GM21381 (cell line): Measurements from ENCODE around the gene JAZF1.
"Not testable (repeated sequence)": the region's sequence is repeated elsewhere in the genome, so short reads cannot be mapped to it uniquely, and the experiment has no call there.

ENCODE experiments used
- ATAC-seq: cut with Tn5 transposase; IDR thresholded peaks from one replicate; pipeline ENCODE4 v1.9.1; 2021; ENCODE audit warnings: mild to moderate bottlenecking, moderate library complexity; ENCODE audit not compliant: unreplicated experiment

The JAZF1 gene

GRCh38 chr7:27860800-27861199 lies 319.8 kb downstream of the JAZF1 start:
- ATAC-seq: no peak

DNA sequence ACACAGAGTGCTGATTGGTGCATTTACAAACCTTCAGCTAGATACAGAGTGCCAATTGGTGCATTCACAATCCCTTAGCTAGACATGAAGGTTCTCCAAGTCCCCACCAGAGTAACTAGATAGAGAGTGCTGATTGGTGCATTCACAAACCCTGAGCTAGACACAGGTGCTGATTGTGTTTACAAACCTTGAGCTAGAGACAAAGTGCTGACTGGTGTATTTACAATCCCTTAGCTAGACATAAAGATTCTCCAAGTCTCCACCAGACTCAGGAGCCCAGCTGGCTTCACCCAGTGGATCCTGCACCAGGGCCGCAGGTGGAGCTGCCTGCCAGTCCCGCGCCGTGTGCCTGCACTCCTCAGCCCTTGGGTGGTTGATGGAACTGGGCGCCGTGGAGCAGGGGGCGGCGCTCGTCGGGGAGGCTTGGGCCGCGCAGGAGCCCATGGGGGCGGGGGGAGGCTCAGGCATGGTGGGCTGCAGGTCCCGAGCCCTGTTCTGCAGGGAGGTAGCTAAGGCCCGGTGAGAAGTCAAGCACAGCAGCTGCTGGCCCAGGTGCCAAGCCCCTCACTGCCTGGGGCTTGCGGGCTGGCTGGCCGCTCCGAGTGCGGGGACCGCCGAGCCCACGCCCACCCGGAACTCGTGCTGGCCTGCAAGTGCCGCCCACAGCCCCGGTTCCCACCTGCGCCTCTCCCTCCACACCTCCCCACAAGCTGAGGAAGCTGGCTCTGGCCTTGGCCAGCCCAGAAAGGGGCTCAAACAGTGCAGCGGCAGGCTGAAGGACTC lies 323.7 kb downstream of the JAZF1 start:
- not testable (repeated sequence) for ATAC-seq

DNA sequence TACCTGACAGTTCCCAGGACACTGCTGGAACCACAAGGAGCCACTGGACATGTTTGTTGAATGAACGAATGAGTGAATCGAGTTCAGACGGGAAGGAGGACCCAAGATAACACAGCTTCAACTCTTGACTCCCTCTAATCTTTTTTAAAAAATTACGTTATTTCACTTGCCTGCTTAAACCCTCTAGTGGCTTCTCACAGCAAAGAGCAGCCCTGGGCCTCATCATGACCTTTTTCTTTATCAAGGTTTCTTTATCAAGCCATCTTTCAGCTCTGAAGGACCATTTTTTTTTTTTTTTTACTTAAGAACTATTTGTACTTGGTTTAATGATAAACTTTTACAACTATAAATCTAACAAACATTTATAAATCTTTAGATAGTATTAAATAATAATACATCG lies 330.1 kb downstream of the JAZF1 start:
- no peak for ATAC-seq

- ATAC-seq: no peak
Measured at GRCh38 chr7:27846388-27846787, 334.2 kb downstream of the JAZF1 start.

- no peak for ATAC-seq
Measured at GRCh38 chr7:27843584-27844305, 336.9 kb downstream of the JAZF1 start.

DNA sequence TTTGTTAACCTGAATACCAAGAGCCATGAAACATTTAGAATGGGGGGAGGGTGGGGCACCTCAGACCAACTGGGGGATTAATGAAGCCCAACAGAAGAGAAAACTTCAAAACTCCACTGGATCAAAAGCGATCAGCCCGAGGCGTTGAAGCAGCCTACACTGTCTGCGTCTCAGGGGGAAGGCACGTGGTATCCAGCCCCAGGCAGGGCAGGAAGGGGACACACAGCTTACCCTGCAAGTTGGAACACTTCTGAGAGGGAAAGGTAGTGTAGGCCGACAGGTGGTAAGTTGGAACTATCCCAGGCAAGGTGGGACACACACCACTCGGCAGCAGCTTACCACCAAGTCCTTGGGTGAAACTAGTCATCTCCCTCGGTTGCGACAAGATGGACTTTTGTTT lies 337.7 kb downstream of the JAZF1 start:
- no peak for ATAC-seq

GRCh38 chr7:27842094-27842692 lies 338.4 kb downstream of the JAZF1 start:
- ATAC-seq: no peak

- ATAC-seq: no peak
Measured at GRCh38 chr7:27840760-27841364, 339.7 kb downstream of the JAZF1 start.

DNA sequence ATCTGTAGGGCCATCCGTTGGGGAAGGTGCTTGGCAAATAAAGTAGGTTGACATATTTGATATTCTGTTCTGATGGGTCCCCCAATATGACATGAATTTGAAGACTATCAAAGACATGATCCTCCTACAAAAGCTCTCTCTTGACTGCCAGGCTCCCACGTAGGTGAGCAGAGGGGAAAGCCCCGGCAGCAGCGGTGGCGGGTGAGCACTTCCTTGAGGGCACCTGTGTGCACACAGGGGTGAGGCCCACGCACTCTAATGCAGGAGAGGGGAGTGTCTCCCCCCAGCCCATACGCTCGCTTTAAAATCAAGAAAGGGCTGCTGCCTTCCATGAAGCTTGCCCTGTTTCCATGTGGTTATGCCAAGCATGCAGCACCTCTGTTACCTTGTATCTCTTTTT lies 340.3 kb downstream of the JAZF1 start:
- ATAC-seq: no peak

GRCh38 chr7:27839099-27839498 lies 341.5 kb downstream of the JAZF1 start:
- ATAC-seq: no peak

DNA sequence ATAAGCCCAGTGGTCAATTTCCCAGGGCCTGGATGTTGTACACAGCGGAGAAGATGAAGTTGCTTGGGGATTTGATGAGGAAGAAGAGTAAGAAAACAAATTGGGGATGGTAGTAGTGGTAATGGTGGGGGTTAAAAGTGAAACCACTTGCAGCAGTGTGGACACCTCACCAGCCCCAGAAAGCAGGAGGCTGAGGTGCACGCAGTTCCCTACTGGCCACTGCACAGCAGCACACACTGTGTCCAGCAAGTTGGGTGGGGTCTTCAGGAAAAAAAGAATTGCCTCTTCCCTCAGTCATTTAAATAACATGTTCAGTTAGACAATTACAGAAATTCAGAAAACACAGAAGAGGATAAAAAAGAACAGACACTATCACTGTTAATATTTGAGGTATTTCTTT lies 344.1 kb downstream of the JAZF1 start:
- no peak for ATAC-seq

GRCh38 chr7:27835376-27835775 lies 345.2 kb downstream of the JAZF1 start:
- ATAC-seq: no peak

- no peak for ATAC-seq
Measured at GRCh38 chr7:27834179-27834921, 346.2 kb downstream of the JAZF1 start.

- ATAC-seq: no peak
Measured at GRCh38 chr7:27826357-27826756, 354.2 kb downstream of the JAZF1 start.

GRCh38 chr7:27825891-27826290 lies 354.7 kb downstream of the JAZF1 start:
- ATAC-seq: no peak

GRCh38 chr7:27822245-27822644 lies 358.4 kb downstream of the JAZF1 start:
- ATAC-seq: no peak

DNA sequence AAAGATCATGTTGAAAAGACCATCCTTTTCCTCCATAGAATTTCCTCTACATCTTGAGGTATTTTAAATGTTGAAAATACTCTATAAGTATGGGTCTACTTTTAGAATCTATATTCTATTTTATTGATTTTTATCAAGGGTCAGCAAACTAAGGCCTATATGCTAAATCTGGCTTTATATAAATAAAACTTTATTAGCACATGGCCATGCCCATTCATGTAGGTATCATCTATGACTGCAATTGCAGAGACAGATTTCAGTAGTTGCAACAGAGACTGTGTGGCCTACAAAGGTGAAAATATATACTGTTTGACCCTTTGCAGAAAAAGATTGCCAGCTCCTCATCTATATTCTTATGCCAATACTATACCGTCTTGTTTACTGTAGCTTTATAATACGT lies 367.9 kb downstream of the JAZF1 start:
- no peak for ATAC-seq

GRCh38 chr7:27810186-27810585 lies 370.4 kb downstream of the JAZF1 start:
- ATAC-seq: no peak

GRCh38 chr7:27808626-27809025 lies 372.0 kb downstream of the JAZF1 start:
- no peak for ATAC-seq

- no peak for ATAC-seq
Measured at GRCh38 chr7:27804139-27804538, 376.5 kb downstream of the JAZF1 start.

GRCh38 chr7:27802999-27803398 lies 377.6 kb downstream of the JAZF1 start:
- ATAC-seq: no peak
